C4-2B (cell line): ENCODE measurements around the gene DDX50.

Experiments used
- ZFX ChIP-seq: fragments of 450-650 bp; IDR thresholded peaks from 2 replicates; pipeline ENCODE4 v1.6.1; 2017
- TF ChIP-seq, protein P1 (sequence below): fragments of 450-650 bp; conservative IDR thresholded peaks from 2 replicates; pipeline ENCODE4 v1.5.1; 2017; ENCODE audit warnings: mild to moderate bottlenecking

GRCh38 chr10:68870545-68871104 lies 30.5 kb upstream of the DDX50 start:
- TF ChIP-seq, protein P1, sequence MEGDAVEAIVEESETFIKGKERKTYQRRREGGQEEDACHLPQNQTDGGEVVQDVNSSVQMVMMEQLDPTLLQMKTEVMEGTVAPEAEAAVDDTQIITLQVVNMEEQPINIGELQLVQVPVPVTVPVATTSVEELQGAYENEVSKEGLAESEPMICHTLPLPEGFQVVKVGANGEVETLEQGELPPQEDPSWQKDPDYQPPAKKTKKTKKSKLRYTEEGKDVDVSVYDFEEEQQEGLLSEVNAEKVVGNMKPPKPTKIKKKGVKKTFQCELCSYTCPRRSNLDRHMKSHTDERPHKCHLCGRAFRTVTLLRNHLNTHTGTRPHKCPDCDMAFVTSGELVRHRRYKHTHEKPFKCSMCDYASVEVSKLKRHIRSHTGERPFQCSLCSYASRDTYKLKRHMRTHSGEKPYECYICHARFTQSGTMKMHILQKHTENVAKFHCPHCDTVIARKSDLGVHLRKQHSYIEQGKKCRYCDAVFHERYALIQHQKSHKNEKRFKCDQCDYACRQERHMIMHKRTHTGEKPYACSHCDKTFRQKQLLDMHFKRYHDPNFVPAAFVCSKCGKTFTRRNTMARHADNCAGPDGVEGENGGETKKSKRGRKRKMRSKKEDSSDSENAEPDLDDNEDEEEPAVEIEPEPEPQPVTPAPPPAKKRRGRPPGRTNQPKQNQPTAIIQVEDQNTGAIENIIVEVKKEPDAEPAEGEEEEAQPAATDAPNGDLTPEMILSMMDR: no peak
- no peak for TF ChIP-seq ZFX
